GM12892 (cell line): ENCODE results near the gene ST7.

Experiments used
- POLR2A ChIP-seq: IDR thresholded peaks from 2 replicates; pipeline ENCODE4 v1.6.1; 2011; ENCODE audit warnings: low read depth, low read length, control low read depth
- POLR2AphosphoS5 ChIP-seq: IDR thresholded peaks from 2 replicates; pipeline ENCODE4 v1.6.1; 2011; ENCODE audit warnings: low read depth, low read length, control low read depth

DNA sequence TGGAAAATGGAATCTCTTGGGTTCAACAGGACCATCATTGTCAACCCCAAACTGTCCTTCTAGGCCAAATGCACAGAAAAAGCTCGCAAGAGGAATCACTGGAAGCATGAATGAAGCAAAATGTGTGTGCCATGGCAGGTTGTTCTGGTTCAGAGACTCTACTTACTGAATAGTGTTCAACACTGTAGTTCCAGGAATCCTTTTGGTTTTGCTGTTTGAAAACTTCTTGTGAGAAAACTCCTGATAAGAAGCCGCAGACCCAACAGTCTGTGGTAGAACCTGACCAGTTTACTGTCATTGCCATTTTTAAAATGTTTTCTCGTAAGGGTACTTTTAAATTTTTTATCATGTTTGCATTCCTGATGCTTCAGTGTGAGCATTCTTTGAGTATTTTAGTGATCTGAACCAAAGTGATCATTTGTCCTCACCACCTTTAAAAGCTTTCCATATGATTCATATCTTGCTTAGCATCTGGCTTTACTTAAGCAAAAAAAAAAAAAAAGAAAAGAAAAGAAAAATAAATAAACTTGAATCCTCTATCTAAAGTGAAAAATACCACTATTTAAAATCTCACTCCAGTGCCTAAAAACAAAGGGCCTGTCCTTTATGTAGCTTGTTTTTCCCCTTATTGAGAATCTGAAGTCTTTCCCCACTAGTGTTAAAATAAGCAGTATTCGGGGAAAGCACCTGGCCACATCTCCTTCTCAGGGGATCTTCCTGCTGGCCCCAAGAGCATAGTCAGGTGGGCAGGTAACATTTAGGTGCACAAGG is 277.2 kb downstream of the ST7 start:
- TF ChIP-seq POLR2A (no peak), POLR2AphosphoS5 (no peak)
